IMR-90 (cell line): ENCODE data around the gene ACTA2.

Source experiments
- BHLHE40 ChIP-seq: fragments of 150-350 bp; IDR thresholded peaks from 2 replicates; pipeline ENCODE4 v1.6.1; 2016; ENCODE audit warnings: mild to moderate bottlenecking, low read depth, low read length
- CEBPB ChIP-seq: IDR thresholded peaks from 2 replicates; pipeline ENCODE4 v1.6.1; 2012; ENCODE audit warnings: low read depth, low read length, improper control_type of control experiment
- CHD1 ChIP-seq: IDR thresholded peaks from 2 replicates; pipeline ENCODE4 v1.6.1; 2012; ENCODE audit warnings: low read depth, low read length, improper control_type of control experiment
- CTCF ChIP-seq: conservative IDR thresholded peaks from 2 replicates; pipeline ENCODE4 v1.5.1; 2012; ENCODE audit warnings: mild to moderate bottlenecking, low read depth, low read length, improper control_type of control experiment
- ELK1 ChIP-seq: fragments of 150-350 bp; IDR thresholded peaks from 2 replicates; pipeline ENCODE4 v1.6.1; 2016; ENCODE audit warnings: low read depth, mild to moderate bottlenecking, low read length, moderate library complexity, borderline replicate concordance
- MAZ ChIP-seq: IDR thresholded peaks from 2 replicates; pipeline ENCODE4 v1.6.1; 2012; ENCODE audit warnings: low read depth, mild to moderate bottlenecking, low read length, improper control_type of control experiment, moderate library complexity, borderline replicate concordance
- MXI1 ChIP-seq: IDR thresholded peaks from 2 replicates; pipeline ENCODE4 v1.6.1; 2012; ENCODE audit warnings: low read depth, mild to moderate bottlenecking, low read length, moderate library complexity, borderline replicate concordance
- POLR2A ChIP-seq: IDR thresholded peaks from 2 replicates; pipeline ENCODE4 v1.6.1; 2012; ENCODE audit warnings: mild to moderate bottlenecking, low read depth, low read length
- RAD21 ChIP-seq: IDR thresholded peaks from 2 replicates; pipeline ENCODE4 v1.6.1; 2012; ENCODE audit warnings: low read length, improper control_type of control experiment
- RCOR1 ChIP-seq: IDR thresholded peaks from 2 replicates; pipeline ENCODE4 v1.6.1; 2012; ENCODE audit warnings: mild to moderate bottlenecking, low read length, improper control_type of control experiment; ENCODE audit not compliant: insufficient replicate concordance
- RFX5 ChIP-seq: IDR thresholded peaks from 2 replicates; pipeline ENCODE4 v1.8.0; 2012; ENCODE audit warnings: low read depth, mild to moderate bottlenecking, low read length, moderate library complexity
- SMC3 ChIP-seq: fragments of 150-350 bp; IDR thresholded peaks from 2 replicates; pipeline ENCODE4 v1.6.1; 2016; ENCODE audit warnings: low read depth, mild to moderate bottlenecking, antibody characterized with exemption, low read length, moderate library complexity
- USF2 ChIP-seq: fragments of 150-350 bp; IDR thresholded peaks from 2 replicates; pipeline ENCODE4 v1.6.1; 2017; ENCODE audit warnings: mild to moderate bottlenecking, antibody characterized with exemption, low read length, low read depth

GRCh38 chr10:88895250-88895649 lies 57.3 kb downstream of the ACTA2 start:
- TF ChIP-seq MXI1: no peak
- TF ChIP-seq CEBPB: no peak
- no peak for TF ChIP-seq CTCF
- TF ChIP-seq BHLHE40: no peak
- TF ChIP-seq POLR2A: no peak
- TF ChIP-seq USF2: no peak
- TF ChIP-seq RFX5: no peak
- no peak for TF ChIP-seq MAZ
- TF ChIP-seq SMC3: no peak
- TF ChIP-seq ELK1: no peak
- TF ChIP-seq RCOR1: no peak
- no peak for TF ChIP-seq RAD21
- TF ChIP-seq CHD1: no peak
